HG02981 (cell line): ENCODE results near the gene WSCD2.

ENCODE experiments used
- ATAC-seq: cut with Tn5 transposase; IDR thresholded peaks from one replicate; pipeline ENCODE4 v1.9.1; 2021; ENCODE audit warnings: mild to moderate bottlenecking, moderate library complexity; ENCODE audit not compliant: unreplicated experiment

The WSCD2 gene

GRCh38 chr12:108296945-108297344, 167.9 kb downstream of the WSCD2 start:
- ATAC-seq, result no peak

- no peak for ATAC-seq
Observed at GRCh38 chr12:108297424-108297823, 168.3 kb downstream of the WSCD2 start.

GRCh38 chr12:108297895-108298760, 169.0 kb downstream of the WSCD2 start:
- ATAC-seq, result no peak

- no peak for ATAC-seq
Observed at GRCh38 chr12:108298761-108299275, 169.7 kb downstream of the WSCD2 start.

GRCh38 chr12:108299516-108299915, 170.4 kb downstream of the WSCD2 start:
- ATAC-seq, result no peak
